Activated CD4-positive, alpha-beta T cell treated with anti-CD3 and anti-CD28 coated beads for 48 hours (primary cell): Measurements from ENCODE around the gene VWF.

Experiments
- DNase-seq: peaks from one replicate; pipeline ENCODE4 v3.0.0-alpha.2; 2020

VWF gene

DNA sequence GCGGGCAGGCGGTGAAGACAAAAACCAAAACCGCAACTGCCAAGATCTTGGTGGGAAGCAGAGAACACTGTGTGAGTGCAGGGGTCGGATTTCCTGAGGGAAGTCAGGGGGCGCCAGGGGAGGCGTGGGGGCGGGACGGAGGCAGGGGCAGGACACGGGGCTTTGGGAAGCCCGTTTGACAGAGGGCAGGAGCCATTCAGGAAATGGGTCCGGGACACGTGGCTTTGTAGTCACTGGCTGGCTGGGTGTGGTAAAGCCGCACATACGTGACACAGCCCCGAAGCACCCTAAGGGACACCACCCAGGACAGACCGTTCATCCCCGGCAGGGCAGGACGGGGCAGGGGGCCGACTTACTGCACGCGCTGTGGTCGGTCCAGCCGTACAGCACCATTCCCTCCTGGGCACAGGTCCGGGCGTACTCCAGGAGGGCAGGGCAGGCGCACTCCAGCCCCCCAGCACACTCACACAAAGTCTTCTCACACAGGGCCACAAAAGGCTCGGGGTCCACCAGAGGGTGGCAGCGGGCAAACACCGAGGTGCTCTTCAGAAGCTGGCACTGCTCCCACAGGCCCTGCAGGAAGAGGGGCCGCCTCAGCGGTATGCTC is 49.4 kb downstream of the VWF start:
- DNase-seq = peak; percentile 55

DNA sequence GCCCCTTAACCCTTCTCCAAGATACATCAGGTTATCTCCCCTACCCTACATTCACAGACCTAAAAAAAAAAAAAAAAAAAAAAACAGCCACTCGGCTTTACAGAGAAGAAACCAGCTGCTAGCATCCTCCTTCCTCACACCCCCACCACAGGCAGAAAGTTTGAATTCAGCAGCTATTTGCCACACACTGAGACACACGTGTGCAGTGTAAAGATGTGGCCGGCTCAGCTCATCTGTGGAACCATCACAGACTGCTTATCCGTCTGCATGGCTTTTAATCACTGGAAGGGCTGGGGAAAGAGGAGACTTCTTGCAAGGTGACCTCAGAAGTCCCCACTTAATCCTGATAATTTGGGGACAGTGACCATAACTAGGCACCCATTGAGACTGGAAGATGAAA is 50.0 kb downstream of the VWF start:
- no peak for DNase-seq

DNA sequence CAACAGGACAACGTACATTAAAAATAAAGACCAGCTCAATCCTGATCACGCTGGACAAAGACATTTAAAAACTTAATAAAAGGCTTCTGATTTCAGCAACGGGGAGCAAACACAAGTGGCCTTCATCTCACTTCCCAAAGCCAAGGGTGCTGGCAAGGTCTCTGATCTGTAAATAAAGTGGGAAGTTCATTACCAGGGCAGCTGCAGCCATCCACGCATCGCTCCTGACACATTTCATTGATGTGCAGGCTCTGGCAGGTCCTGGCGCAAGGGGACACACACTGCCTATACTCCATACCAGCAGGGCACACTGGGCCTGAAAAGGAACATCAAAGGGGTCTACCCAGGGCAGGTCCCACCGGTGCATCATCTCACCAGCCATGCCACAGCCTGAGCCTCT is 51.0 kb downstream of the VWF start:
- no peak for DNase-seq

DNA sequence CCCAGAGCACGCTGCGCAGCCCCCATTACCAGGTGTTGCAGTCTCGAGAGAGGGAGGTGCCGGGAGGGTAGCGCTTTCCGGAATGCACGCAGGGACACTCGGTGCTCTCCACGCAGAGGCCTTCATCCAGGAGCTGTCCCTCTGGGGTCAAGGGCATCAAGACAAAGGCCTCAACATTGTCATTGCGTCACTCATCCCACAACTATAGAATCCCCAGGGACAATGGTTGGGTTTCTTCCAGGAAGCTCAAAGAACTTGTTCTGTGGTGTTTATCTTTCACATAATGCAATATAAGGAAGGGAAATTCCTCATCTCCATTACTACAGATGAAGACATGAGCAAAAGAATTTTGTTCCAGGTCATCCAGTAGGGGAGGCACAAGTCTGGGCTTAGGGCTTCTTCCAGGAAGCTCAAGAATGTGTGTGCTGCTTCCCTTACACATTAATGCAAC is 52.1 kb downstream of the VWF start:
- no peak for DNase-seq

DNA sequence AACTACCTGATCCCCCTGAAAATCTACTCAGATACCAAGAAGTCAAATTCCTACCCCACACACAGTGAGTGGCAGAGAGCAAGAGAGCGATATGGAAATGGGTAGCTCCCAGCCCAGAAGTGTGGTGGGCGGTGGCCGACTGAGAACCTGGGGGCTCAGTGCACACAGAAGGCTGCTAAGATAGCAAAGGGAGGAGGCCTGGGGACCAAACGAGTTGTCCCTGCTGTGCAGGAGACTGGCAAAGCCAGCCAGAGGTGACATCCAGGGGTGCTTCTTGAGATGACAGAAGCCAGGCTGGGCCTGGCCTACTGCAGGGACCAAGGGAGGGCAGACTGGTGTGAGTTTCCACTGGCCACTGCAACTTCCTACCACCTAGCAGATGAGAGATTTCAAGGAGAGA is 52.9 kb downstream of the VWF start:
- DNase-seq = no peak

DNA sequence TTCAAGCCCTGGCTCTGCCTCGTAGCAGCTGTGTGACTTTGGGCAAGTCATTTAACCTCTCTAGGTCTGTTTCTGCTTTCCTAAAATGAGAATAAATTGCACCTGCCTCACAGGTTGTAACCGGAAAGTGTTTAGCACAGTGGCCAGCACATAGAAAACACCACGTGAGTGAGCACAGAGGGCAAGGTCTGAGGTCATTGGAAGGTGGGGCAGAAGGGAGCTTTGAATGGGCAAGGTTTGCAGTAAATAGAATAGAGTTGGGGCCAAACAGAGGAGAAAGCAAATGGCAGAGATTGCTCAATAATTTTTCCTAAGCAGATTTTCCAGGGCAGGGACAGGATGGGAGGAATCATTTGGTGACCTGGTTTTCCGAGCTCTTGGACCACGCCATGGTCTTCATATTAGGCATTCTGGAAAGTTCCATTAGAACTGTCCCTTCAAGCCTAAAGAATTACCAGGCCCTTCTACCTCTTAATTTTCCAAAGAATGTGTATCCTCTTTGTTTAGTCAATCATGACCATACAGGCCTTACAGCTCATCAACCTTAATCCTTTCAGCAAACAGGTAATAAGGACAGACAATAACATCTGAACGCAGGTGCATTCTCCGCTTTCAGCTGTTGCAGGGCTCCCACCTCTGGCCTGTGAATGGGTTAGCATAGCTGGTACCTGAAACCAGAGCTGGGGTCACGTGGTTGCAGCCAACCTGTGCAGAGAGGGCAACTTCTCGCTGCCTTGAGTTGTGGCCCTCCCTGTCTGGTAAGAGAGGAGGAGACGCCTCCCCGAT is 53.8 kb downstream of the VWF start:
- no peak for DNase-seq

DNA sequence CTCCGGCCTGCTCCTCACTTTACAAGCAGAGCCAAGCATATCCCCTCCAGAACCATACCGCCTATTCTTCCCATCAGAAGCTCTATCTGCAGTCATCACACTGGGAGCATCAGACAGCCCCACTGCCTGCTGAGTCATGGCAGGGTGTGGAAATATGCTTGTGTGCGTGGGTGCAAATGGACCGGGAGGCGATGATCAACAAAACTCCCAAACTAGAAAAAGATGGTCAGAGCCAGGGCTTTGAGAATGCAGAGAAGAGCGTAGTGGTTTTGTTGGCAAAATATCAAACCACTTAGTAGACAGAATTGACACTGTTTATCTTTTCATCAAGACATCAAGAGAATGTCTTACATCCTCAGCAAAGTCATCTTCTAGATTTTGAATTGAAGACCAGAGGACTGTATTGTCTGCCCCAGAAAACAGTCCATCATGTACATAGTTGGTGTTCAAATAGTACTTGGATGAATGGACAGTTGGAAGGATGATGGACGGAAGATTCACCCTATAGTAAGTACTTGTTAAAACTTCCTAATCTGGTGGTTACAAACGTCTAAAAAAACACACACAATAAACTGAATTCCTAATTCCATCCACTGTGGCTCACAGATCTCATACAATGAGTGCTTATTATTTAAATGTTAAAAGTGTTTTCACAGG is 54.9 kb downstream of the VWF start:
- peak; percentile 55 for DNase-seq

DNA sequence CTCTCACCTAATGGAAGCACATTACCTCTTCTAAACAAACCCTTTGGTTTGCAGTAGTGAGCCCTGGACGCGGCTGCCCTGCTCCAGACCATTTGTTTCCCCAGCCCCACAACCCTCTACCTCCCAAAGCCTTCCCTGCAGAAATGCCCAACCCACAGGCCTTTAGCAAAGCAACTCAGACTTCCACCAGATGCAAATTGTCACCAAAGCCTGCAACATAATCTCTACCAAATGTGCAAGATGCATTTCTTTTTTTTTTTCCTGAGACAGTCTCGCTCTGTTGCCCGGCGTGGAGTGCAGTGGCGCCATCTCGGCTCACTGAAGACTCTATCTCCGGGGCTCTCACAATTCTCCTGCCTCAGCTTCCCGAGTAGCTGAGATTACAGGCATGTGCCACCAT is 56.2 kb downstream of the VWF start:
- no peak for DNase-seq

DNA sequence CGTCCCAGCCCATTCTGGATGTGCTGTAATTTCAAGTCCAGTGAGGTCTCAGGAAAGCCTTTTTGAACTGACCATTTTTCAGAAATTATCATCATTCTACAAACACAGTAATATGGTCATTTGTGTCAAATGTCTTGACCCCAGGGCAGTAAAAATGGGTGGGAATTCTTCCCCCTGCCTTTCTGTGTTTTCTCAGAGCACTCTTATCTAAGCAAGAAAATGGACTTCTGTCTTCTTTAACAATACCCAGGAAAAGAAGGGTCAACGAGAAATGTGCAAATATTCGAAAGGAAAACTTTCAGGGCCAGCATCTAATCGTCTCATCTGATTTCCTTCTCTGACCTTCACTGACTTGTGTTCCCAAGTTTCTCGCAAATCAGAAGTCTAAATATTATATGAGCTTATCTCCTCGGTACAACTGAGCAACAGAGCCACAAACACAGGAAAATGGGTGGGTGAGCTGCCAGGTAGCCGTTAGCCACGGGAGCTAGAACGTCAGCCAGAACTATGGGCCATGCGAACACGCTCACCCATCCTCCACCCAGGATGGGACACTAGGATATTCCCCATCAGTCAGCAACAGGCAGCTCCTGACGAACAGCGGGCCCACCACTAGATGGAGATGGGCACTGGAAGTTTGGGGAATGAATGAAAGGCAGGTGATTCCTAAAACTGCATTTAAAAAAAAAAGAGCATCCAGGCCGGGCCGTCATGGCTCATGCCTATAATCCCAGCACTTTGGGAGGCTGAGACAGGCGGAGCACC is 57.1 kb downstream of the VWF start:
- no peak for DNase-seq

DNA sequence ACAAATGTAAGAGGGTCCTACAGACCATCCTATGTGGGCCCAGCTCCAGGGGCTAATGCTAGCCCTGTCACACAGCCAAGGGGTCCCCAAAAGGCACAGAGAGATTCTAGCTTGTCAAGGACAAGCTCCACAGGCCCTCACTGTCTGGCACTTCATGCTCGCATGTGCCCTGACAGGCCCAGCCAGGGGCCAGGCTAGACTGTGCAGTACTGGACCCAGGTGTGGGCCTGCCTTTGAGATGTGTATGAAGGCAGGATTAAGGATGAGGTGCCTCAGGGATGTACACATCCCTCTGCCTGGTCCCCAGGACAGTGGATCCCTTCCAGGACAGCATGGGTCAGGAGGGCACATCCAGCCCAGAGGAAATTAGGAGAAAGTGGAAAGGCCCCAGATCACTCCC is 57.8 kb downstream of the VWF start:
- DNase-seq = no peak

DNA sequence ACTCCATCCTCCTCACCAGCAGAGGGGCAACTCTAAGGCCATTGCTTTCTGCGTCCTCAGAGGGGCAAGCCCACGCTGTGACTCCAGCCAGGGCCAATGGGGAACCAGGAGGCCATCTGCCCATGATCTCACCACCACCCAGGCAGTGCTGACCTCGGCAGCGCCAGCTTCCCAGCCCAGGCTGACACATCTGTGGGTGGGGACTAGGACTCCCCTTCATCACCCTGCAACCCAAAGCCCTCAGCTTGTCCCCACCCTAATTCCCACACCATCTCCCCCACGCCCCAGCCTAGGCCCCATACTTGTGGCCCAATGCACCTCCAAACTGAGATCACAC is 58.6 kb downstream of the VWF start:
- no peak for DNase-seq

DNA sequence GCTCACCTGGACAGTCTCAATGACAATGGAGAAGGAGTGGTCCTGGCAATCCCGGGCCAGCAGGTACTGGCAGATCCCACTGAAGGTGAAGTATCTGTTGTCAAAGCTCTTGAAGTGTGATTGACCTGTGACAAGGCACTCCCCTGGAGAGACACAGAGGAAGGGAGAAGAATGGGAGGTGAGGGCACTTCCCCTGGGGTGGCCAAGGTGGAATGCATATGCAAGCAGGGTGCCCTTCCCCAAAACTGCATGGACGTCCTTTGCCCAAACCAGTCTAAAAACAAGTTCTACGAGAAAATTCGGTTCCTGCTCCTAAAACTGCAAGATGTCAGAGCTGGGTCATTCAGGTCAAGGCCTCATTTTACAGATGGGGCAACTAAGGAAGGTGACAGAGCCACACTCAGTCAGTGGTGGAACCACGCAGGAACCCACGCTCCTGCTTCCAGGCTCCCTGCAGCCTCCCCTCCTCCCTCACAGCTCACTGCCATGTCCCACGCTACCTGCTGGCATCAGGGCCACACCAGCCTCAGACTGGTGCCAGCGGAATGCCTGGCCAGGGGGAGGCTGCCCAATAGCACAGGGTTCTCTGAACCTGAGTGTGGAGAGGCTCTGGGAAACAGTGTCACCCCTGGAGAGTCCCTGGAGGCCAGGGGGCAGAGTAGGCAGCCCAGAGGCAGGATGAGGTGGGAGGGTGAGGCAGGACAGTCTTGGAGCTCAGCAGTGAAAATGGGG is 59.2 kb downstream of the VWF start:
- no peak for DNase-seq

DNA sequence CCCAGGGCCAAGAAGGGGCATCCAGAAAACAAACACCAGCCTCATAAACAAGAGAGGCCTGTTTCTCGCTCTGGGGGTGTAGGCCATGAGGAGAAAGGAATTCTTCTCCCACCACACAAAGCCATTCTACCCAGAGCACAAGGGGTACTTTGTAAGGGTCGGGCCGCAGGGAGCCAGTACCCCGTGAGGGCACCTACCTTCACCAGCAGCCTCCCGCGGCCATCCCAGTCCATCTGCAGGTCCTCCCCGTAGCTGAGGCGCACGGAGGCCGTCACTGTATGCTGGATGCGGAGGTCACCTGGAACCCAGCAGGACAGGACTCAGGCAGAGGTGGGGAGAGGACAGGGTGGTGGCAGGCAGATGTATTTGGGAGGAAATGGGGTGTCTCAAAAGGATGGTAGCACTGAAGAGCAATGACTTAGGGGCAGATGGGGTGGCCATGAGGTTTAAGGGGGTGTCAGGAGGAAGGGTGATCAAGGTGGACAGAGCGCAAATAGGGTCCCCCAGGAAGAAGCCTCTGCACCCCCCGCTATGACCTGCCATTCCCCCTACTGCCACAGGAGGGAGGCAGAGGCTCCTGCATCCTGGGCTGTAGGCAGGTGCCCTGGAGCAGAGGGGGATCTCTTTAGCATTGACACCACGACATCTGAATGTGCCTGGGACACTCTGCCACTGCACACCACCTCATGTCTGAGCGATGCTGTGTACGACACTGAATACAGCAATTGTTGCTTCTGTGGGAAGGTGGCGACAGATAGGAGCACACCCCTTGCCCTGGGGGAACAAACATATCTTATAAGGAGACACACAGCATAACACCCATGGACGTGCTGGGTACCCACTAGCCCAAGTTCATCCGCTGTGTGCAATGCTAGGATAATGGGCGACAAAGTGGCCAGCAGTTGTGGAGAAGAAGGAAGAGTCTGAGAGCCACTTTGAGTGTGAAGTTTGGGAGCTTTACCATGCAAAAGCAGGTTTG is 61.4 kb downstream of the VWF start:
- peak; percentile 72 for DNase-seq

DNA sequence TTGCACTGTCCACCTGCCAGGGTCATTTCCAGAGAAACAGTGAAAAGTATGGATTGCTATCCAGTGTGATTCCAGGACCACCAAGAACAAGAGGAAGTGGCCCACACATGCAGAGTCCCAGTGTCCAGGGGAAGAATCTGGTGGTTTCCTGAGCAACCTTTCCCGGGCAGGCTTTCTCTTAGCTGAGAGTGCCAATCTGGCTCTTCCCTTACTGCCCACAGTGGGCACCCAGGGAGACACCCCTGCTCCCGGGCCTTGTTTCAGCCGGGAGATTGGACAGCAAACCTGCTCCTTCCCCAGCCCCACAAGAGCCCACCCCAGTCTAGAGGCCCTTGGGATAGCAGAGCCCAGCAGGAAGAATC is 62.1 kb downstream of the VWF start:
- DNase-seq = no peak

DNA sequence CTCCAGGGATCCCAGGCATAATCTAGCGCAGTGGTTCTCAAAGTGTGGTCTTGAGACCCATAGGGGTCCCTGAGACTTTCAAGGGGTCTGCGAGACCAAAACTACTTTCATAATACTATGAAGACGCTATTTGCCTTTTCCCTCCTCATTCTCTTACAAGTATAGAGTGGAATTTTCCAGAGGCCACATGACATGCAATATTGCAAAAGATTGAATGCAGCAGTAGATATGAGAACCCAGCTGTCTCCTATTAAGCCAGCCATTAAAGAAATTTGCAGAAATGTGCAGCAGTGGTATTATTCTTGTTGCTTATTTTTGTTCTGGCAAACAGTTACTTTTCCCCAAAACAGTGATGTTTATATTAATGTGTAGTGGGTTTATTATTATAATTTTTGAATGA is 62.8 kb downstream of the VWF start:
- no peak for DNase-seq

DNA sequence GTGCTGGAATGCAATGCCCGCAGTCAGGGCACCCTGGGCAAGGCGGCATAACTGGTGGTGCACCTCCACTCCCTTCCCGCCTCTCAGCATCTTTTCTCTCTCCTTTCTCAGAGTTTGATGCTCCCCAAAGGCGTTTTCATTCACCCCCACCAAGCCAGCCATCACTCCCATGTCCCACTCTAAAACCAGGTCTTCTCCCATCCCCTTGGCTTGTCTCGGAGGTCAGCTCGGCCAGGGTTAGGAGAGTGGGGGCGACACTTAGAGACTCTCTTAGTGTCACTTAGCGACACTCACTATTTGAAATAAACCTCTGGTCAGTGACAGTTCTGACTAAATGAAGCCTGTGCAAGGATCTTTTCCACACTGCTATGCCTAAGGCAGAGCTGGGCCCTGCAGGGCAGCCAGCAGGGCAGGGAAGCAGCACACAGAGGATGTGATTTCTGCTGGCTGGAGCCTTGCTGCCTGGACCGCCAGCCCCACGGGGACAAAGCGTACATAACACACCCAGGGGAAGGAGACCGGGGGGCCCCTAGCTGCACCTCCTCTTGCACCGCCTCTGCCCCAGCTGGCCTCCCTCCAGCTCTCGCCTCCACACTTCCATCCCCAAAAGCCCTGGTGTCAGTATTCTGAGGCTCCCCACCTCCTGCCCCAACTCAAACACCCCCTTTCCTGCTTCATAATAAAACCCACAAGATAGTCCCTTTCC is 64.5 kb downstream of the VWF start:
- no peak for DNase-seq

DNA sequence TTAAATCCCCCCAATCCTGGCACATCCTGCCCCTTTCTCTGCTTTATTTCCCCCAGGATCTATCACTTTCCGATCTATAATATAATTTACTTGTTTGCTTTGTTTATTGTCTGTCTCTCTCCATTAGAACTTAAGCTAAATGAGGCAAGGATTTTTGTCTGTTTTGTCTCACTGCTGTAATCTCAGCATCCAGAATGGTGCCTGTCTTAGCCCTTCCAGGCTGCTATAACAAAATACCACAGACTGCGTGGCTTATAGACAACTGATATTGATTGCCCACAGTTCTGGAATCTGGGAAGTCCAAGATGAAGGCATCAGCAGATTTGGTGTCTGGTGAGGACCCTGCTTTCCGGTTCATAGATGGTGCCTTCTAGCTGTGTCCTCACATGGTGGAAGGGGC is 65.2 kb downstream of the VWF start:
- DNase-seq = no peak

DNA sequence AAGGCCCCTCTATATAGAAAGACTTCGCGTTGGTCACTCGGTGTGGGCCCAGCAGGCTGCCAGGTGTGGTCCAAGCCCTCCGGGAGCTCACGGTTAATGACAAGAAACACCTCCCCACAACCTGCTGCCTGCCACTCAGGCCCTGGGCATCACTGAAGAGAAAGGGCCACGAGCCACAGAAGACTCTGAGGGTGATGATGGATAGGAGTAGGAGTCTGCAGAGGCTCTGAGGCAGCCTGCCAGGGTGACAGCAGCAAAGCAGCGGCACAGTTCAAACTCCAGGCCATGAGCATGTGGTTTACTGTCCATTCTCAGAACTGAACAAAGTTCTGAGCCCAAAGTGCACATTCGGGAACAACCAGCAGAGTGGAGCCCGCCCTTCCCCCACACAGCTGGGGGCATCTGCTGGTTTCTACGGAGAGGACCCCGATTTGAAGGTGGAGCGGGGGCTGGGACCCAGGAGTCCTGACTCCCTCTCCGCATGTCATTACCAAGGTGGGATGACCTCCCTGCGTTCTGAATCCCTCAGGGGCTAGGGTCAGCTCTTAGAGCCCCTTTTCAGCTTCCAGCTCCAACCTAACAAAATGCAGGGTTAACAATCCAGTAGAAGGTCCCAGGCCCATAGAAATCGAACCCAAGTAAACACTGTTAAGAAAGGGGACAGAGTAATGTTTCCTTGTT is 65.8 kb downstream of the VWF start:
- no peak for DNase-seq

DNA sequence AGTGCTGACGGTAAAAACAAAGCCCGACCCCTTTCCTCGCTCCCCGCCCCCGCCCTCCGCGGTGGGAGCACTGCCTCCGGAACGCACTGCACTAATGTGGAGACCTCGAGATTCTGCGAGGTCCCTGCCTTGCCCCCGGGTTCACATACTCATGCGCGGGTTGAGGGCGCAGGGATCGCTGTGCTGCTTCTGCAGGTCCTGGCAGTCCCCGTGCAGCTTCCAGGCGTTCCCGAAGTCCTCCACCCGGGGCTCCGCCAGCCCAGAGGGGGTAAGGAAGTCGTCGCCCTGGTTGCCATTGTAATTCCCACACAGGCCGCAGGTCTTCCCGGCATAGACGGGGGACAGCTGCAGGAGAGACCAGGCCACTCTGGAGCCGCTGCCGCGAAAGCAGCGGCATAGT is 66.8 kb downstream of the VWF start:
- DNase-seq = no peak

DNA sequence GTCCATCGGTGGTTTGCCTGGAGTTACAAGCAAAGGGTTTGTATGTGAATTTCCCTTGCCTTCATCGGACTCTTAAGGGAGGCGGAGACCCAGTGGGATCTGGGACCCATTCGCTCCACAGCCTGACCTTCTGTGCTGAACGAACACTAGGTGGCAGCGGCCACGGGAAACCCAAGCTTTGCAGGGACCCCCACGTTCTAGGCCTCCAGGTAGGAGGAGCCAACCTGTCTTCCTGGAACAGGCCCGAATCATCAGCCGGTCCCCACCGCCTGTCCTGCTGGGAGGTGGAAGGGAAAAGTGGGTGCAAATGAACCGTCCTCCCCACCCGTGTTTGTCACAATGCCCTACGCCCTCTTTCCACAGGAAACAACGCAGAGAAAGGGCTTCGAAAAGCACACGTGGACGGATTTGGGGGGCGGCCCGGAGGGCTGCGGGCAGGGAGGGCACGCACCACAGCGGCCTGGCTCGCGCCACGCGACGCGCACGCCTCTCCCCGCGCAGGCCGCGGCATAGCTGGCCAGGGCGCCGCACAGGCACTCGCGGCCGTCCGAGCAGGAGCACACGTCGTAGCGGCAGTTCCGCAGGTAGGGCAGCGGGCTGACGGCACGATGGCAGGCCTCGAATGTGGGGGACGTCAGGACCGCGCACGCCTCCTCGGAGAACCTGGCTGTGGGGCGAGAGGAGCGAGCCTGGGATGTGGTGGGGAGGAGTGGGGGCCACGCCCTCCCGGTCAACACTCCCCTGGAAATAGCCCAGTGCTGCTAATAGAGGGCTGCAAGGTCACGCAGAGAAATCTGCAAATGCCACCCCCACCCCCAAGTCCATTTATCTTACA is 67.8 kb downstream of the VWF start:
- DNase-seq = peak; percentile 26
